K562 (cell line): ENCODE data around the gene RTL10. TPM values are rescaled to one million over a fixed set of nuclear protein-coding genes. Genes with fewer than 3 reads are reported as not detected.

Experiments
- ATAC-seq: fragments of 200-7000 bp; cut with Tn5 transposase; 3 replicates; pipeline ENCODE4 v1.9.1; 2020; ENCODE audit warnings: moderate library complexity
- BruUV-seq: library from RNA; stranded (reverse); fragments of 400-500 nt; replicated peaks from 2 replicates; lab custom pipeline; 2021; lab: Mats Ljungman, UMichigan
- CTCF ChIA-PET: fragments of 300-600 bp; formaldehyde crosslinking; extraction: SDS; loops from one replicate; lab custom pipeline; 2021; ENCODE audit warnings: low intra/inter-chr PET ratio; lab: Yijun Ruan, JAX
- POLR2A ChIA-PET: fragments of 300-600, 350-650 bp; sonication (Branson Sonifier 250); formaldehyde crosslinking; extraction: SDS; loops from one replicate; lab custom pipeline; 2021; ENCODE audit warnings: antibody characterized with exemption, inconsistent platforms; lab: Yijun Ruan, JAX
- DNase-seq, 4 experiments: peaks; one replicate each; pipeline versions ENCODE4 v3.0.0 to v3.0.0-alpha.2; 2011 to 2018; ENCODE audit warnings: low spot score in 3 of 4, mixed read lengths in 3 of 4; ENCODE audit errors: extremely low read depth in 1 of 4
- FAIRE-seq: peaks from 2 replicates; lab custom pipeline; 2011; peaks lifted over from hg19 to GRCh38; lab: Jason Lieb, UNC
- H2AFZ ChIP-seq: 2 replicates; pipeline ENCODE4 v1.6.0; 2011; ENCODE audit warnings: low read depth, low read length, control low read depth, inconsistent platforms
- H3K27ac ChIP-seq: fragments of 200-600 bp; 3 replicates; pipeline ENCODE4 v1.8.0; 2011; ENCODE audit warnings: low read depth, mild to moderate bottlenecking, control low read depth, inconsistent platforms, low read length, moderate library complexity, mixed read lengths; ENCODE audit errors: extremely low read depth
- H3K27me3 ChIP-seq, 2 experiments: fragments of 300-600 bp in 1 of 2; 2 replicates in 1 of 2; 3 replicates in 1 of 2; pipeline versions ENCODE4 v1.6.0 to v1.8.0; 2011; ENCODE audit warnings: inconsistent platforms in 2 of 2, low read length in 2 of 2, mild to moderate bottlenecking in 1 of 2, mixed read lengths in 1 of 2, moderate library complexity in 1 of 2; ENCODE audit not compliant: control insufficient read depth in 2 of 2, insufficient read depth in 2 of 2
- H3K36me3 ChIP-seq: fragments of 300-600 bp; 3 replicates; pipeline ENCODE4 v1.8.0; 2011; ENCODE audit warnings: mild to moderate bottlenecking, low read length, inconsistent platforms; ENCODE audit not compliant: control insufficient read depth, insufficient read depth
- H3K4me1 ChIP-seq, 2 experiments: fragments of 200-600 bp in 1 of 2; replicated peaks in 1 of 2; 2 replicates in 1 of 2; 3 replicates in 1 of 2; pipeline versions ENCODE4 v1.5.1 to v1.8.0; 2011; ENCODE audit warnings: inconsistent platforms in 2 of 2, low read length in 2 of 2, mild to moderate bottlenecking in 1 of 2, mixed read lengths in 1 of 2, moderate library complexity in 1 of 2; ENCODE audit not compliant: control insufficient read depth in 2 of 2, insufficient read depth in 2 of 2
- H3K4me2 ChIP-seq: 2 replicates; pipeline ENCODE4 v1.6.1; 2011; ENCODE audit warnings: low read length, control low read depth, inconsistent platforms, mixed read lengths; ENCODE audit not compliant: insufficient read depth
- H3K4me3 ChIP-seq: fragments of 200-600 bp; sonication (generic), shearing (Covaris generic); 2 replicates; pipeline ENCODE4 v1.5.1; 2016; ENCODE audit warnings: control low read depth, inconsistent platforms
- H3K79me2 ChIP-seq: fragments of 200-600 bp; 3 replicates; pipeline ENCODE4 v1.8.0; 2011; ENCODE audit warnings: low read length, inconsistent platforms; ENCODE audit not compliant: control insufficient read depth, insufficient read depth
- H3K9ac ChIP-seq, 2 experiments: 2 replicates each; pipeline versions ENCODE4 v1.6.0 to v1.6.1; 2011; ENCODE audit warnings: low read depth in 2 of 2, low read length in 2 of 2, control low read depth in 1 of 2, inconsistent platforms in 1 of 2, mild to moderate bottlenecking in 1 of 2, mixed read lengths in 1 of 2; ENCODE audit not compliant: insufficient read depth in 1 of 2
- H3K9me1 ChIP-seq: one replicate; pipeline ENCODE4 v1.6.0; 2011; ENCODE audit warnings: inconsistent platforms, mild to moderate bottlenecking, low read length, moderate library complexity; ENCODE audit not compliant: control insufficient read depth, insufficient read depth
- H3K9me3 ChIP-seq: replicated peaks from 2 replicates; pipeline ENCODE4 v1.5.1; 2011; ENCODE audit warnings: low read depth, low read length, inconsistent platforms; ENCODE audit not compliant: control insufficient read depth, insufficient read depth
- H4K20me1 ChIP-seq: replicated peaks from 2 replicates; pipeline ENCODE4 v1.6.1; 2011; ENCODE audit warnings: low read length, inconsistent platforms, mixed read lengths; ENCODE audit not compliant: control insufficient read depth, insufficient read depth
- CEBPG ChIP-seq, 3 experiments: fragments of 200-800 bp in 1 of 3; sonication (Bioruptor generic) in 1 of 3; sonication (generic) in 1 of 3; formaldehyde crosslinking in 1 of 3; IDR thresholded peaks in 2 of 3; conservative IDR thresholded peaks in 1 of 3; 2 replicates each; pipeline versions ENCODE4 v1.6.1 to v1.8.0; 2016 to 2022; ENCODE audit warnings: missing compliant biosample characterization in 2 of 3, missing genetic modification characterization in 2 of 3, mild to moderate bottlenecking in 1 of 3, missing genetic modification reagents in 1 of 3
- HNRNPK ChIP-seq: fragments of 200-400 bp; formaldehyde crosslinking; IDR thresholded peaks from one replicate; pipeline ENCODE4 v1.6.1; 2018; ENCODE audit warnings: mild to moderate bottlenecking, low read depth, low read length; ENCODE audit not compliant: poor library complexity, severe bottlenecking
- ILK ChIP-seq: fragments of 450-650 bp; IDR thresholded peaks from 2 replicates; pipeline ENCODE4 v1.6.1; 2016; ENCODE audit warnings: missing genetic modification characterization, low read depth, mild to moderate bottlenecking, missing compliant biosample characterization, moderate library complexity, borderline replicate concordance
- KLF1 ChIP-seq: fragments of 450-650 bp; IDR thresholded peaks from 2 replicates; pipeline ENCODE4 v1.6.1; 2016; ENCODE audit warnings: missing genetic modification characterization, missing compliant biosample characterization
- MITF ChIP-seq: IDR thresholded peaks from 2 replicates; pipeline ENCODE4 v1.6.1; 2014; ENCODE audit warnings: antibody characterized with exemption
- NR1H2 ChIP-seq: sonication (generic); formaldehyde crosslinking; IDR thresholded peaks from 2 replicates; pipeline ENCODE4 v1.4.0; 2020; ENCODE audit warnings: mild to moderate bottlenecking, missing genetic modification reagents
- PHF20 ChIP-seq: fragments of 450-650 bp; IDR thresholded peaks from 2 replicates; pipeline ENCODE4 v1.6.1; 2018; ENCODE audit not compliant: partially characterized antibody
- SMAD4 ChIP-seq: fragments of 250-450 bp; sonication (Bioruptor Pico); conservative IDR thresholded peaks from 2 replicates; pipeline ENCODE4 v1.8.0; 2021; ENCODE audit warnings: inconsistent platforms, mild to moderate bottlenecking, moderate library complexity
- ZFP1 ChIP-seq: fragments of 450-650 bp; formaldehyde crosslinking; IDR thresholded peaks from 2 replicates; pipeline ENCODE4 v1.4.0; 2020; ENCODE audit warnings: mild to moderate bottlenecking, mixed read lengths
- ZFPM2 ChIP-seq: fragments of 250-450 bp; sonication (Bioruptor Pico); IDR thresholded peaks from 2 replicates; pipeline ENCODE4 v1.5.1; 2022; ENCODE audit warnings: mild to moderate bottlenecking
- ZNF263 ChIP-seq: sonication (generic); formaldehyde crosslinking; IDR thresholded peaks from 2 replicates; pipeline ENCODE4 v1.8.0; 2022; ENCODE audit warnings: mild to moderate bottlenecking, missing genetic modification reagents, borderline replicate concordance
- ZNF398 ChIP-seq: fragments of 250-450 bp; sonication (Bioruptor Pico); IDR thresholded peaks from 2 replicates; pipeline ENCODE4 v1.8.0; 2021; ENCODE audit warnings: moderate library complexity, mild to moderate bottlenecking, inconsistent platforms
- WGBS: fragments of 100-300 bp; shearing (Covaris generic); methylation state at CpG from one replicate; pipeline ENCODE4 v1.1.6; 2016; ENCODE audit warnings: low coverage, mixed read lengths; ENCODE audit not compliant: insufficient coverage; ENCODE audit errors: missing lambda C conversion rate; 5-methylcytosine and 5-hydroxymethylcytosine counted together
- in situ Hi-C: fragments of 300-500 bp; cut with MboI; formaldehyde crosslinking; loops from 4 replicates; pipeline ENCODE4 v1.15.0; 2018; ENCODE audit warnings: inconsistent platforms, mixed read lengths
- intact Hi-C: fragments of 100-400 bp; cut with micrococcal nuclease; formaldehyde crosslinking; loops from 2 replicates; pipeline ENCODE4 v1.14.2; 2022
- polyA plus RNA-seq, 8 experiments: library from polyadenylated mRNA; depleted of rRNA in 4 of 8; stranded (reverse) in 5 of 8; unstranded in 3 of 8; fragments of >200 nt; fragmentation: Nextera tagmentation in 2 of 8; fragmentation: Illumina TruSeq in 1 of 8; extraction: Ambion mirVana in 2 of 8; extraction: Trizol in 1 of 8; gene quantifications; 2 replicates each; pipeline versions ENCODE4 v1.2.1 to v1.2.3, GENCODE V29; 2011 to 2014; ENCODE audit warnings: inconsistent platforms in 1 of 8, missing spikeins in 1 of 8
- total RNA-seq, 7 experiments: library from RNA; depleted of rRNA in 6 of 7; stranded (reverse); fragments of >200 nt in 6 of 7; fragmentation: Illumina TruSeq in 2 of 7; extraction: Trizol in 2 of 7; gene quantifications; 2 replicates each; pipeline versions ENCODE4 v1.2.1 to v1.2.3, GENCODE V29; 2011 to 2021; ENCODE audit warnings: low replicate concordance in 1 of 7
- TF ChIP-seq, protein P1 (sequence below): sonication (generic); formaldehyde crosslinking; IDR thresholded peaks from 2 replicates; pipeline ENCODE4 v1.8.1; 2023; ENCODE audit warnings: mild to moderate bottlenecking, missing genetic modification reagents

The RTL10 gene
- total and polyA plus RNA-seq, 9 of the 15 experiments (the other 6 are each of a cell fraction or from before 2014, with no cell fraction given) = 19.8 to 75.5 (median 32.5) TPM

GRCh38 chr22:19855504-19856409 lies 1.1 kb upstream of the RTL10 start:
- peak; percentile 44 for ATAC-seq
- in situ Hi-C loops = no loop called here
- TF ChIP-seq ZNF263 (CRISPR knock-in tag) (no peak), ZFP1 (CRISPR knock-in tag) (peak; percentile 68; the same call in 1 of the 2 replicates), CEBPG (CRISPR knock-in tag; IDR thresholded peaks at IDR 0.05) (no peak), CEBPG (tag; conservative IDR thresholded peaks at IDR 0.05 in 1 of 2, IDR thresholded peaks at IDR 0.05 in 1 of 2) (no peak), NR1H2 (CRISPR knock-in tag) (no peak), ZFPM2 (CRISPR knock-in tag) (no peak), ILK (tag) (no peak), KLF1 (tag) (no peak; the same call in 1 of the 2 replicates), ZNF398 (CRISPR knock-in tag) (no peak), PHF20 (no peak), SMAD4 (CRISPR knock-in tag) (peak; percentile 32), HNRNPK (no peak), MITF (no peak)
- TF ChIP-seq, protein P1, sequence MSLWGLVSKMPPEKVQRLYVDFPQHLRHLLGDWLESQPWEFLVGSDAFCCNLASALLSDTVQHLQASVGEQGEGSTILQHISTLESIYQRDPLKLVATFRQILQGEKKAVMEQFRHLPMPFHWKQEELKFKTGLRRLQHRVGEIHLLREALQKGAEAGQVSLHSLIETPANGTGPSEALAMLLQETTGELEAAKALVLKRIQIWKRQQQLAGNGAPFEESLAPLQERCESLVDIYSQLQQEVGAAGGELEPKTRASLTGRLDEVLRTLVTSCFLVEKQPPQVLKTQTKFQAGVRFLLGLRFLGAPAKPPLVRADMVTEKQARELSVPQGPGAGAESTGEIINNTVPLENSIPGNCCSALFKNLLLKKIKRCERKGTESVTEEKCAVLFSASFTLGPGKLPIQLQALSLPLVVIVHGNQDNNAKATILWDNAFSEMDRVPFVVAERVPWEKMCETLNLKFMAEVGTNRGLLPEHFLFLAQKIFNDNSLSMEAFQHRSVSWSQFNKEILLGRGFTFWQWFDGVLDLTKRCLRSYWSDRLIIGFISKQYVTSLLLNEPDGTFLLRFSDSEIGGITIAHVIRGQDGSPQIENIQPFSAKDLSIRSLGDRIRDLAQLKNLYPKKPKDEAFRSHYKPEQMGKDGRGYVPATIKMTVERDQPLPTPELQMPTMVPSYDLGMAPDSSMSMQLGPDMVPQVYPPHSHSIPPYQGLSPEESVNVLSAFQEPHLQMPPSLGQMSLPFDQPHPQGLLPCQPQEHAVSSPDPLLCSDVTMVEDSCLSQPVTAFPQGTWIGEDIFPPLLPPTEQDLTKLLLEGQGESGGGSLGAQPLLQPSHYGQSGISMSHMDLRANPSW (CRISPR knock-in tag) = no peak

More at GRCh38 chr22:19855504-19856409, 1.1 kb upstream of the RTL10 start:
- H3K4me1 ChIP-seq = peaks cover 23 to 55% of the 10 kb centered on the region in 2 experiments
- H3K27ac ChIP-seq = peak overlapping the region; percentile 84
- intact Hi-C loops = loop anchor here (2.0 to 10.0 kb wide), 4 partner anchors 125 to 261 kb away; partner anchors contain the start of genes GP1BB, RANBP1, TANGO2 and TRMT2A
- ChIA-PET CTCF (interaction anchor here (0.6 to 1.1 kb wide), 3 partner anchors 12 to 98 kb away, joined by 3 read pairs; no protein-coding TSS in a partner anchor), POLR2A (interaction anchor here (0.6 to 3.9 kb wide), 41 partner anchors 9 to 767 kb away, joined by 3 to 60 read pairs (median 4); partner anchors contain the start of gene GP1BB)
- H3K9me1 ChIP-seq = peaks cover 17% of the 10 kb centered on the region
- H3K79me2 ChIP-seq = peaks cover 60% of the 10 kb centered on the region
- H3K9ac ChIP-seq = peak overlapping the region; percentile 86 to 99
- FAIRE-seq (peak; percentile 84), DNase-seq (peak; percentile 94 to 98 (median 95))
- peak overlapping the region; percentile 94 for H3K4me2 ChIP-seq
- H3K27me3 ChIP-seq = no peaks in the 10 kb centered on the region
- peak overlapping the region; percentile 94 for H2AFZ ChIP-seq
- H3K4me3 ChIP-seq = peak overlapping the region; percentile 62
- 4% methylated on average over 24 of the region's 24 CpGs for WGBS
- H3K36me3 ChIP-seq = peaks cover 26% of the 10 kb centered on the region
- no TSS peak for BruUV-seq
- H4K20me1 ChIP-seq = peaks cover 32% of the 10 kb centered on the region; the same call in 1 of the 2 replicates
- H3K9me3 ChIP-seq = no peaks in the 10 kb centered on the region
